ENCODE results near the gene SCTR. TPM values are rescaled to one million over a fixed set of nuclear protein-coding genes. Genes with fewer than 3 reads are reported as not detected.

The SCTR gene
- total and polyA plus RNA-seq, 2 of the 8 experiments (the other 6 are each of a cell fraction or from before 2014, with no cell fraction given): 0.15 TPM; not detected in 1

DNA sequence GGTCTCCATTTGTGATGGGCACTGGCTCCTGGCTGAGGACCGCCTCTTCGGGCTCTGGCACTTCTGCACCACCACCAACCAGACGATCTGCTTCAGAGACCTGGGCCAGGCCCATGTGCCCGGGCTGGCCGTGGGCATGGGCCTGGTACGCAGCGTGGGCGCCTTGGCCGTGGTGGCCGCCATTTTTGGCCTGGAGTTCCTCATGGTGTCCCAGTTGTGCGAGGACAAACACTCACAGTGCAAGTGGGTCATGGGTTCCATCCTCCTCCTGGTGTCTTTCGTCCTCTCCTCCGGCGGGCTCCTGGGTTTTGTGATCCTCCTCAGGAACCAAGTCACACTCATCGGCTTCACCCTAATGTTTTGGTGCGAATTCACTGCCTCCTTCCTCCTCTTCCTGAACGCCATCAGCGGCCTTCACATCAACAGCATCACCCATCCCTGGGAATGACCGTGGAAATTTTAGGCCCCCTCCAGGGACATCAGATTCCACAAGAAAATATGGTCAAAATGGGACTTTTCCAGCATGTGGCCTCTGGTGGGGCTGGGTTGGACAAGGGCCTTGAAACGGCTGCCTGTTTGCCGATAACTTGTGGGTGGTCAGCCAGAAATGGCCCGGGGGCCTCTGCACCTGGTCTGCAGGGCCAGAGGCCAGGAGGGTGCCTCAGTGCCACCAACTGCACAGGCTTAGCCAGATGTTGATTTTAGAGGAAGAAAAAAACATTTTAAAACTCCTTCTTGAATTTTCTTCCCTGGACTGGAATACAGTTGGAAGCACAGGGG, 87.1 kb downstream of the SCTR start (continued):
- TF ChIP-seq, protein P1, sequence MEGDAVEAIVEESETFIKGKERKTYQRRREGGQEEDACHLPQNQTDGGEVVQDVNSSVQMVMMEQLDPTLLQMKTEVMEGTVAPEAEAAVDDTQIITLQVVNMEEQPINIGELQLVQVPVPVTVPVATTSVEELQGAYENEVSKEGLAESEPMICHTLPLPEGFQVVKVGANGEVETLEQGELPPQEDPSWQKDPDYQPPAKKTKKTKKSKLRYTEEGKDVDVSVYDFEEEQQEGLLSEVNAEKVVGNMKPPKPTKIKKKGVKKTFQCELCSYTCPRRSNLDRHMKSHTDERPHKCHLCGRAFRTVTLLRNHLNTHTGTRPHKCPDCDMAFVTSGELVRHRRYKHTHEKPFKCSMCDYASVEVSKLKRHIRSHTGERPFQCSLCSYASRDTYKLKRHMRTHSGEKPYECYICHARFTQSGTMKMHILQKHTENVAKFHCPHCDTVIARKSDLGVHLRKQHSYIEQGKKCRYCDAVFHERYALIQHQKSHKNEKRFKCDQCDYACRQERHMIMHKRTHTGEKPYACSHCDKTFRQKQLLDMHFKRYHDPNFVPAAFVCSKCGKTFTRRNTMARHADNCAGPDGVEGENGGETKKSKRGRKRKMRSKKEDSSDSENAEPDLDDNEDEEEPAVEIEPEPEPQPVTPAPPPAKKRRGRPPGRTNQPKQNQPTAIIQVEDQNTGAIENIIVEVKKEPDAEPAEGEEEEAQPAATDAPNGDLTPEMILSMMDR (IDR thresholded peaks at IDR 0.05; ENCODE audit: control extremely low read depth in 1 of 3, insufficient read depth in 1 of 3, low read depth in 1 of 3, low read length in 3 of 3): no peak
- no peak for TF ChIP-seq CHD1 (IDR thresholded peaks at IDR 0.05; ENCODE audit: low read depth, low read length)
- no peak for TF ChIP-seq CBX5 (IDR thresholded peaks at IDR 0.05; ENCODE audit: low read depth, low read length)
- no peak for TF ChIP-seq TAF7 (optimal IDR thresholded peaks at IDR 0.05; ENCODE audit: borderline replicate concordance, low read depth, low read length)
- TF ChIP-seq EGR1 (IDR thresholded peaks at IDR 0.05; ENCODE audit: borderline replicate concordance, low read depth, low read length): no peak
- TF ChIP-seq EP300 (IDR thresholded peaks at IDR 0.05; ENCODE audit: borderline replicate concordance in 1 of 2, low read depth in 2 of 2, low read length in 2 of 2): no peak
- TF ChIP-seq EZH2 (IDR thresholded peaks at IDR 0.05; ENCODE audit: low read depth, low read length, severe bottlenecking): no peak
- no peak for TF ChIP-seq RXRA (IDR thresholded peaks at IDR 0.05; ENCODE audit: insufficient read depth, low read depth, low read length)

Measured in H1 (cell line).